SJCRH30 (cell line): ENCODE data around the gene BMP8A. TPM values are rescaled to one million over a fixed set of nuclear protein-coding genes. Genes with fewer than 3 reads are reported as not detected.
"Not testable (repeated sequence)": the region's sequence is repeated elsewhere in the genome, so short reads cannot be mapped to it uniquely, and the experiment has no call there.

Experiments used
- DNase-seq, 2 experiments: peaks; one replicate each; pipeline ENCODE4 v3.0.0-alpha.2; 2015 to 2020
- H3K27ac ChIP-seq: fragments of 250-450 bp; sonication (Bioruptor Pico); 2 replicates; pipeline ENCODE4 v1.5.1; 2020; ENCODE audit warnings: mild to moderate bottlenecking, moderate library complexity
- H3K27me3 ChIP-seq: fragments of 250-450 bp; sonication (Bioruptor Pico); 2 replicates; pipeline ENCODE4 v1.5.1; 2020; ENCODE audit warnings: mild to moderate bottlenecking, moderate library complexity
- H3K36me3 ChIP-seq: fragments of 250-450 bp; sonication (Bioruptor Pico); 2 replicates; pipeline ENCODE4 v1.5.1; 2020; ENCODE audit warnings: mild to moderate bottlenecking, moderate library complexity
- H3K4me1 ChIP-seq: fragments of 250-450 bp; sonication (Bioruptor Pico); 2 replicates; pipeline ENCODE4 v1.5.1; 2020; ENCODE audit warnings: mild to moderate bottlenecking, moderate library complexity
- H3K4me3 ChIP-seq: fragments of 250-450 bp; sonication (Bioruptor Pico); 2 replicates; pipeline ENCODE4 v1.5.1; 2020; ENCODE audit warnings: mild to moderate bottlenecking, moderate library complexity
- H3K9me3 ChIP-seq: fragments of 250-450 bp; sonication (Bioruptor Pico); replicated peaks from 2 replicates; pipeline ENCODE4 v1.5.1; 2020; ENCODE audit warnings: mild to moderate bottlenecking, moderate library complexity
- total RNA-seq: library from RNA; depleted of rRNA; stranded (reverse); fragments of >200 nt; shearing (Covaris generic); gene quantifications from 2 replicates; pipeline ENCODE4 v1.2.3, GENCODE V29; 2014; rRNA removed

Gene BMP8A
- 0.22 and 0.63 TPM in 2 replicates for total RNA-seq

- Histone ChIP-seq H3K9me3 (no peaks in the 10 kb centered on the region), H3K27me3 (no peaks in the 10 kb centered on the region), H3K4me3 (peak within 1 kb of the TSS; percentile 51), H3K36me3 (peaks cover 14% of the 10 kb centered on the region), H3K27ac (no peak within 1 kb of the TSS), H3K4me1 (peaks cover 11% of the 10 kb centered on the region)
- DNase-seq, result peak; percentile 28 to 37
Measured at GRCh38 chr1:39491146-39491921, at the start of gene BMP8A. Gene BMP8A, plus strand, starts transcription at chr1:39491636. Its CDS starts 356 bp downstream, at chr1:39491992.

GRCh38 chr1:39441797-39442196 lies 49.6 kb upstream of the BMP8A start:
- H3K36me3 ChIP-seq, result peaks cover 92% of the 10 kb centered on the region

GRCh38 chr1:39445573-39445972 lies 45.9 kb upstream of the BMP8A start:
- peaks cover 93% of the 10 kb centered on the region for H3K36me3 ChIP-seq

More at GRCh38 chr1:39441797-39442196, 49.6 kb upstream of the BMP8A start:
- no peaks in the 10 kb centered on the region for H3K4me1 ChIP-seq
- no peak for DNase-seq
- no peak overlapping the region for H3K27ac ChIP-seq
- no peaks in the 10 kb centered on the region for H3K27me3 ChIP-seq
- no peak overlapping the region for H3K4me3 ChIP-seq
- no peaks in the 10 kb centered on the region for H3K9me3 ChIP-seq

GRCh38 chr1:39446986-39447567 lies 44.4 kb upstream of the BMP8A start:
- no peak for DNase-seq
- Histone ChIP-seq H3K36me3 (peaks cover 93% of the 10 kb centered on the region), H3K27me3 (no peaks in the 10 kb centered on the region), H3K4me3 (no peak overlapping the region), H3K9me3 (no peaks in the 10 kb centered on the region), H3K27ac (no peak overlapping the region), H3K4me1 (no peaks in the 10 kb centered on the region)

More at GRCh38 chr1:39445573-39445972, 45.9 kb upstream of the BMP8A start:
- Histone ChIP-seq H3K4me3 (no peak overlapping the region), H3K27ac (no peak overlapping the region), H3K27me3 (no peaks in the 10 kb centered on the region), H3K4me1 (no peaks in the 10 kb centered on the region), H3K9me3 (no peaks in the 10 kb centered on the region)
- no peak for DNase-seq

- not testable (repeated sequence) for H3K9me3 ChIP-seq, H3K27me3 ChIP-seq, H3K4me3 ChIP-seq, H3K27ac ChIP-seq, DNase-seq, H3K4me1 ChIP-seq
- H3K36me3 ChIP-seq, result peaks cover 95% of the 10 kb centered on the region
Measured at GRCh38 chr1:39450041-39450440, 41.4 kb upstream of the BMP8A start.

- Histone ChIP-seq H3K4me1 (no peaks in the 10 kb centered on the region), H3K36me3 (peaks cover 96% of the 10 kb centered on the region), H3K27me3 (no peaks in the 10 kb centered on the region), H3K4me3 (no peak overlapping the region), H3K27ac (no peak overlapping the region), H3K9me3 (no peaks in the 10 kb centered on the region)
- no peak for DNase-seq
Measured at GRCh38 chr1:39450956-39451606, 40.4 kb upstream of the BMP8A start.

GRCh38 chr1:39452081-39452480 lies 39.4 kb upstream of the BMP8A start:
- no peak overlapping the region for H3K27ac ChIP-seq
- no peaks in the 10 kb centered on the region for H3K4me1 ChIP-seq
- H3K36me3 ChIP-seq, result peaks cover 97% of the 10 kb centered on the region
- DNase-seq, result no peak
- no peaks in the 10 kb centered on the region for H3K9me3 ChIP-seq
- H3K27me3 ChIP-seq, result no peaks in the 10 kb centered on the region
- no peak overlapping the region for H3K4me3 ChIP-seq

- no peak overlapping the region for H3K4me3 ChIP-seq
- no peaks in the 10 kb centered on the region for H3K9me3 ChIP-seq
- DNase-seq, result no peak
- H3K27me3 ChIP-seq, result no peaks in the 10 kb centered on the region
- H3K4me1 ChIP-seq, result no peaks in the 10 kb centered on the region
- no peak overlapping the region for H3K27ac ChIP-seq
- peaks cover 97% of the 10 kb centered on the region for H3K36me3 ChIP-seq
Measured at GRCh38 chr1:39452540-39452939, 38.9 kb upstream of the BMP8A start.

GRCh38 chr1:39453603-39454002 lies 37.8 kb upstream of the BMP8A start:
- Histone ChIP-seq H3K27me3 (no peaks in the 10 kb centered on the region), H3K4me1 (no peaks in the 10 kb centered on the region), H3K27ac (no peak overlapping the region), H3K36me3 (peaks cover 97% of the 10 kb centered on the region), H3K9me3 (no peaks in the 10 kb centered on the region), H3K4me3 (no peak overlapping the region)
- DNase-seq, result no peak

- no peak overlapping the region for H3K4me3 ChIP-seq
- no peak for DNase-seq
- peaks cover 95% of the 10 kb centered on the region for H3K36me3 ChIP-seq
- no peaks in the 10 kb centered on the region for H3K9me3 ChIP-seq
- no peak overlapping the region for H3K27ac ChIP-seq
- H3K27me3 ChIP-seq, result no peaks in the 10 kb centered on the region
- H3K4me1 ChIP-seq, result no peaks in the 10 kb centered on the region
Measured at GRCh38 chr1:39458991-39459390, 32.4 kb upstream of the BMP8A start.

- no peaks in the 10 kb centered on the region for H3K4me1 ChIP-seq
- H3K27me3 ChIP-seq, result no peaks in the 10 kb centered on the region
- no peaks in the 10 kb centered on the region for H3K9me3 ChIP-seq
- H3K4me3 ChIP-seq, result no peak overlapping the region
- no peak for DNase-seq
- H3K36me3 ChIP-seq, result peaks cover 91% of the 10 kb centered on the region
- no peak overlapping the region for H3K27ac ChIP-seq
Measured at GRCh38 chr1:39462074-39462473, 29.4 kb upstream of the BMP8A start.

GRCh38 chr1:39466413-39467107 lies 24.9 kb upstream of the BMP8A start:
- Histone ChIP-seq H3K36me3 (peaks cover 93% of the 10 kb centered on the region), H3K27ac (no peak overlapping the region), H3K4me3 (no peak overlapping the region), H3K27me3 (no peaks in the 10 kb centered on the region), H3K4me1 (no peaks in the 10 kb centered on the region; the same call in 1 of the 2 replicates), H3K9me3 (no peaks in the 10 kb centered on the region)
- no peak for DNase-seq

- peaks cover 93% of the 10 kb centered on the region for H3K36me3 ChIP-seq
- DNase-seq, result not testable (repeated sequence)
Measured at GRCh38 chr1:39467108-39467720, 24.2 kb upstream of the BMP8A start.

GRCh38 chr1:39469150-39469549 lies 22.3 kb upstream of the BMP8A start:
- peaks cover 90% of the 10 kb centered on the region for H3K36me3 ChIP-seq
- no peak for DNase-seq
- no peak overlapping the region for H3K27ac ChIP-seq
- H3K4me3 ChIP-seq, result no peak overlapping the region
- no peaks in the 10 kb centered on the region for H3K27me3 ChIP-seq
- H3K9me3 ChIP-seq, result no peaks in the 10 kb centered on the region
- no peaks in the 10 kb centered on the region; the same call in 1 of the 2 replicates for H3K4me1 ChIP-seq

More at GRCh38 chr1:39467108-39467720, 24.2 kb upstream of the BMP8A start:
- not testable (repeated sequence) for H3K27ac ChIP-seq, H3K9me3 ChIP-seq, H3K4me1 ChIP-seq, H3K27me3 ChIP-seq, H3K4me3 ChIP-seq
